Measurements from ENCODE around the gene ERMN. TPM values are rescaled to one million over a fixed set of nuclear protein-coding genes. Genes with fewer than 3 reads are reported as not detected.

The ERMN gene
- total RNA-seq, 4 donors from 2014 or later: 0.39 to 1.2 (median 1.1) TPM

DNA sequence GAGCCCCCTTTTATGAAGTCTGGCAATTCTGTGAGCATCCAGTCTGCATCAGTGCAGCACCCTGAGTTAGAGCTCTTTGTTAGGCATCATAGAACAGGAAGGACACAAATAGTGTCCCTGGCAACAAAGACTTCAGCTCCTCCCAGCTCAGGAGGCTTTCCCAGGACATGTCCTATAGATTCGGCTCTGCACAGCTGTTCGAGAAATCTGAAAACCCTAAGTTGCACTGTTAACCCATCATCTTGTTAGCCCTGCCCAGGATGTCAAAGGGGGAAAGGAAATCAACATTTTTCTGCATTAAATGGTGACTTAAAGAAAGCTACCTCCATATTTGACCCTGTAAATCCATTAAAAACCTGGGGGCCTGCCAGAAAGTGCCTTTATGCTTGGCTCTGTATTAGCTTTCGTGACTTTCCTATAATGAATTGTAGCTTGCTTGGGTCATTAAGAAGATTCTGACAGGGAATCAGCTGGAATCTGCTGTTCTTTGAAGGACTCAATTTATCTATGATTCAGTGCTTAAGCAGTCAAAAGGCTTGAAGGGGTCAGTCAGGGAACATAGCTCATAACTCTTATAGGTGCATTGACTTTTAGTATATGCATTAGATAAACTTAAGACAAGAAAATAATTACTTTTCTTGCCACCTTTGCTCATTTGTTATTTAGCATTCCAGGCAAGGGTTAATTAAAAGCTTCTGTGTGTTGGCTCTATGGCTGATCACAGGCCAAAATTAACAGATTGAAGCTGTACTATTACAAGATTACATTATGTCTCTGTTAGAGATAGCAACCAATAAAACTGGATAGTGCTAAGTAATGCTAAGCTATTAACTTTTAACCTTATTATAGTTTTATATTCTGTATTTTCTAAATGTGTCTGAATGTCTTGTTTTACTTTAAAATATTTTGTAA, 20.6 kb downstream of the ERMN start:
- Histone ChIP-seq H3K4me1 (peaks cover 0 to 4% (median 0%) of the 10 kb centered on the region in 4 donors), H3K27me3 (no peaks in the 10 kb centered on the region), H3K4me3 (no peak overlapping the region), H3K36me3 (no peaks in the 10 kb centered on the region), H3K9me3 (no peaks in the 10 kb centered on the region), H3K27ac (no peak overlapping the region)
- WGBS, 2 donors: 43 to 50% methylated on average over 3 of the region's 3 CpGs
- TF ChIP-seq EP300 (IDR thresholded peaks at IDR 0.05): no peak
- TF ChIP-seq POLR2A (IDR thresholded peaks at IDR 0.05): no peak
- TF ChIP-seq, protein P1, sequence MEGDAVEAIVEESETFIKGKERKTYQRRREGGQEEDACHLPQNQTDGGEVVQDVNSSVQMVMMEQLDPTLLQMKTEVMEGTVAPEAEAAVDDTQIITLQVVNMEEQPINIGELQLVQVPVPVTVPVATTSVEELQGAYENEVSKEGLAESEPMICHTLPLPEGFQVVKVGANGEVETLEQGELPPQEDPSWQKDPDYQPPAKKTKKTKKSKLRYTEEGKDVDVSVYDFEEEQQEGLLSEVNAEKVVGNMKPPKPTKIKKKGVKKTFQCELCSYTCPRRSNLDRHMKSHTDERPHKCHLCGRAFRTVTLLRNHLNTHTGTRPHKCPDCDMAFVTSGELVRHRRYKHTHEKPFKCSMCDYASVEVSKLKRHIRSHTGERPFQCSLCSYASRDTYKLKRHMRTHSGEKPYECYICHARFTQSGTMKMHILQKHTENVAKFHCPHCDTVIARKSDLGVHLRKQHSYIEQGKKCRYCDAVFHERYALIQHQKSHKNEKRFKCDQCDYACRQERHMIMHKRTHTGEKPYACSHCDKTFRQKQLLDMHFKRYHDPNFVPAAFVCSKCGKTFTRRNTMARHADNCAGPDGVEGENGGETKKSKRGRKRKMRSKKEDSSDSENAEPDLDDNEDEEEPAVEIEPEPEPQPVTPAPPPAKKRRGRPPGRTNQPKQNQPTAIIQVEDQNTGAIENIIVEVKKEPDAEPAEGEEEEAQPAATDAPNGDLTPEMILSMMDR (IDR thresholded peaks at IDR 0.05): no peak
- DNase-seq (ENCODE audit: low spot score in 2 of 2): no peak

DNA sequence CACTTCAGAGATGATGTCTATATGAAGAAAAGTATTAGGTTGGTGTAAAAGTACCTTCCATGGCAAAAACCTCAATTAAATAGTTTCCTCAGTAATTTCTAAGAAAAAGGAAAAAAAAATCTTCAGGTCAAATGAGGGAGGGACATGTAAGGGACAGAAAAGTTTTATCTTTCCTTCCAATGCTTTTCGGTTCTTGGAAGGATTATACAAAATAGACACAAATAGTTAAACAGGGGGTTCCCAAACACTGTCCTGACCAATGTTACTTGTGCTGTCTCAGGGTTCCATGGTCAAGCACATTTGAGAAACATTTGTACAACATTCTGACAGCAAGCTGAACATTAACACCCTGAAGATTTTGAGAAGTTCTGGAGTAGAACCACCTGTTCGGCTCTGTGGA, 22.0 kb downstream of the ERMN start:
- no peaks in the 10 kb centered on the region for H3K9me3 ChIP-seq
- peaks cover 0 to 4% (median 0%) of the 10 kb centered on the region in 4 donors for H3K4me1 ChIP-seq
- DNase-seq (ENCODE audit: low spot score in 2 of 2): no peak
- H3K36me3 ChIP-seq: no peaks in the 10 kb centered on the region
- no peak overlapping the region for H3K27ac ChIP-seq
- TF ChIP-seq POLR2A (IDR thresholded peaks at IDR 0.05) (no peak), EP300 (IDR thresholded peaks at IDR 0.05) (no peak)
- TF ChIP-seq, protein P1 (IDR thresholded peaks at IDR 0.05): no peak
- 48 to 50% methylated on average over 2 of the region's 2 CpGs for WGBS, 2 donors
- H3K4me3 ChIP-seq: no peak overlapping the region
- no peaks in the 10 kb centered on the region for H3K27me3 ChIP-seq

DNA sequence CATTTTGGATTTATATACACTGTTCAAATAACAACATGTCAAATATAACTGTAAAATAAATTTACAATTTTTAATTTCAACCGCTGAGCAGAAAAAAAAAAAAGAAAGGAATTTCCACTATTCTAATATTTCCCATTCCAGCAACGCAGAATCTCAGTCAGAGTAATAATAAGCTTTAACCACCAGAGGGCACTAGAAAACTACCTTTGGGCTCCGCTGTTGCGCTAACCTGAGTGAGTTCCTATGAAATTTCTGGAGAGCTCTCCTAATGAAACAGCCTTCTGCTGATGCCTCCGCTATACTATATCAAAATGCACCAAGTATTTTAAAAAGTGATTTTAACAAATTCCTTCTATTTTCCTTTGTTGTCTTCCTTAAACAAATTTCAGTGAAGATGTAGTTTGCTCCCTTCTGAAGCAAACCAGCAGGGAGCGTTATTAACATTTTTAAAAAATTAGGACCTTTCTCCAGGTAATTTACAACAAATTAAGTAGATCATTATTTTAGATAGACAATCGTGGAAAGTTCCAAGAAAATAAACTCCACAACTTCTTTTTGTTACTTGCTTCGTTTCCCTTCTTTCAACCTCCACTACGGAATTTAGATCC, 23.0 kb downstream of the ERMN start:
- TF ChIP-seq POLR2A (IDR thresholded peaks at IDR 0.05) (no peak), EP300 (IDR thresholded peaks at IDR 0.05) (no peak)
- TF ChIP-seq, protein P1 (IDR thresholded peaks at IDR 0.05): peak; percentile 56 to 77 (median 69)
- no peaks in the 10 kb centered on the region for H3K36me3 ChIP-seq
- peaks cover 0 to 4% (median 0%) of the 10 kb centered on the region in 4 donors for H3K4me1 ChIP-seq

DNA sequence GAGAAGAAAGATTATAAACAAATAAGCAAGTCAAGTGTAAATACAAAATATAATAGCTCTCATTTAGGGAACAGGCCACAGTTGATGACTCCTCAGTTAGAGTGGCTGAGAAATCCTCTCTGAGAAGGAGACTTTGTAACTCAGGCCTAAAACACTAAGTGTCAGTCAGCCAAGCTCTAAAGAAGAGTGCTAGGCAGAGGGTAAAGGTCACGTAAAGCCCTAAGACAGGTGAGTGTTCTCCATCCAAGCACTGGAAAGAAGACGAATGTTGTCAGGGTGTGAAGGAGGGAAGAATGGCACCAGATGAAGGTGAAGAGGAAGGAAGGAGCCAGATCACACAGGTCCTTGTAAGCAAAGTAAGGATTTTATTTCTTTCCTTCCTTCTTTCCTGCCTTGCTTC, 24.3 kb downstream of the ERMN start:
- H3K9me3 ChIP-seq: no peaks in the 10 kb centered on the region
- WGBS, 2 donors: 88 to 97% methylated on average over 2 of the region's 2 CpGs
- H3K4me1 ChIP-seq: peaks cover 0 to 4% (median 0%) of the 10 kb centered on the region in 4 donors
- no peaks in the 10 kb centered on the region for H3K36me3 ChIP-seq
- H3K27ac ChIP-seq: no peak overlapping the region
- no peak for DNase-seq (ENCODE audit: low spot score in 2 of 2)
- H3K4me3 ChIP-seq: no peak overlapping the region
- H3K27me3 ChIP-seq: no peaks in the 10 kb centered on the region
- TF ChIP-seq EP300 (IDR thresholded peaks at IDR 0.05) (no peak), POLR2A (IDR thresholded peaks at IDR 0.05) (no peak)
- TF ChIP-seq, protein P1 (IDR thresholded peaks at IDR 0.05): no peak

More for the DNA sequence above, 23.0 kb downstream of the ERMN start:
- Histone ChIP-seq H3K27ac (no peak overlapping the region), H3K9me3 (no peaks in the 10 kb centered on the region), H3K27me3 (no peaks in the 10 kb centered on the region), H3K4me3 (no peak overlapping the region)
- DNase-seq (ENCODE audit: low spot score in 2 of 2): peak in 1 of 2 donors; percentile 13
- 37% methylated on average over 9 of the region's 9 CpGs for WGBS, 2 donors

DNA sequence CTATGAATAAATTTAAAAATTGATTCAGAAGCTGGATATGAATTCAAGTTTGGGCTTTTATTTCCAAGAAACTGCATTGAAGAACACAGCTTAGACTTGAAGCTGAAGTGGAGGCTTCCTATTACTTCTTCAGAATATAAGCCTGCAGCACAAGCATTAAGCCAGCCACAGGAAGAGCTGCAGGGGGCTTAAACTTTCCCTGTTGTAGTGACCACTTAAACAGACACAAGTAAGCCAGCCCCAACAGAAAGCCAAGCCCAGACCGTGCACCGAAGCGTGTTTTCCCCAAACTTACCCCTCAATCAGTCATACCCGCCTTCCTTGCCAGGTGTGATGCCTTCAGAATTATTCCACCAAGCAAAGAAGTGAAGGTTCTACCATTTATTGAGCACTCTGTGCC, 28.7 kb downstream of the ERMN start:
- Histone ChIP-seq H3K36me3 (no peaks in the 10 kb centered on the region), H3K27me3 (no peaks in the 10 kb centered on the region), H3K4me1 (no peaks in the 10 kb centered on the region), H3K27ac (no peak overlapping the region), H3K9me3 (no peaks in the 10 kb centered on the region), H3K4me3 (no peak overlapping the region)
- no peak for DNase-seq (ENCODE audit: low spot score in 2 of 2)
- 86 to 92% methylated on average over 4 of the region's 4 CpGs for whole genome bisulfite sequencing, 2 donors
- TF ChIP-seq POLR2A (IDR thresholded peaks at IDR 0.05) (no peak), EP300 (IDR thresholded peaks at IDR 0.05) (no peak)
- TF ChIP-seq, protein P1 (IDR thresholded peaks at IDR 0.05): no peak
